Osteoblast (primary cell): Measurements from ENCODE around the gene TRIO. TPM values are rescaled to one million over a fixed set of nuclear protein-coding genes. Genes with fewer than 3 reads are reported as not detected.
A peak's percentile ranks its signal among the peaks of the same experiment; 100 is the strongest.

Experiments used
- DNase-seq: peaks from one replicate; pipeline ENCODE4 v3.0.0; 2011; ENCODE audit warnings: low spot score, mixed read lengths; ENCODE audit not compliant: insufficient read length; ENCODE audit errors: missing footprints
- H2AFZ ChIP-seq: 2 replicates; pipeline ENCODE4 v1.6.0; 2011; ENCODE audit warnings: mild to moderate bottlenecking, low read length
- H3K27ac ChIP-seq: 2 replicates; pipeline ENCODE4 v1.5.1; 2011; ENCODE audit warnings: mild to moderate bottlenecking, low read depth, low read length, moderate library complexity
- H3K27me3 ChIP-seq: 2 replicates; pipeline ENCODE4 v1.6.0; 2012; ENCODE audit warnings: mild to moderate bottlenecking, control low read depth, inconsistent platforms, low read length, moderate library complexity; ENCODE audit not compliant: insufficient read depth
- H3K36me3 ChIP-seq: 2 replicates; pipeline ENCODE4 v1.5.1; 2011; ENCODE audit warnings: mild to moderate bottlenecking, low read length, control low read depth, moderate library complexity; ENCODE audit not compliant: insufficient read depth
- H3K4me1 ChIP-seq: 2 replicates; pipeline ENCODE4 v1.5.1; 2011; ENCODE audit warnings: mild to moderate bottlenecking, low read length, control low read depth, moderate library complexity; ENCODE audit not compliant: insufficient read depth
- H3K4me2 ChIP-seq: 2 replicates; pipeline ENCODE4 v1.6.0; 2011; ENCODE audit warnings: mild to moderate bottlenecking, low read length; ENCODE audit not compliant: insufficient read depth
- H3K4me3 ChIP-seq: fragments of 200-600 bp; sonication (generic); 3 replicates; pipeline ENCODE4 v1.5.1; 2012; ENCODE audit warnings: mild to moderate bottlenecking, low read length, inconsistent platforms; ENCODE audit not compliant: insufficient read depth
- H3K79me2 ChIP-seq: 2 replicates; pipeline ENCODE4 v1.6.0; 2012; ENCODE audit warnings: mild to moderate bottlenecking, low read length, control low read depth, inconsistent platforms; ENCODE audit not compliant: insufficient read depth
- H3K9me3 ChIP-seq: 2 replicates; pipeline ENCODE4 v1.5.1; 2011; ENCODE audit warnings: low read depth, low read length, control low read depth
- H4K20me1 ChIP-seq: 2 replicates; pipeline ENCODE4 v1.6.0; 2012; ENCODE audit warnings: mild to moderate bottlenecking, low read length, control low read depth; ENCODE audit not compliant: insufficient read depth
- total RNA-seq: library from RNA; depleted of rRNA; stranded (reverse); fragments of >200 nt; gene quantifications from 2 replicates; pipeline ENCODE4 v1.2.3, GENCODE V29; 2012
- TF ChIP-seq, protein P1 (sequence below): IDR thresholded peaks from 2 replicates; pipeline ENCODE4 v1.5.1; 2011; ENCODE audit warnings: mild to moderate bottlenecking, low read depth, low read length, moderate library complexity; ENCODE audit errors: extremely low read depth

Gene TRIO
- total RNA-seq, 1 donor, result 274 TPM

DNA sequence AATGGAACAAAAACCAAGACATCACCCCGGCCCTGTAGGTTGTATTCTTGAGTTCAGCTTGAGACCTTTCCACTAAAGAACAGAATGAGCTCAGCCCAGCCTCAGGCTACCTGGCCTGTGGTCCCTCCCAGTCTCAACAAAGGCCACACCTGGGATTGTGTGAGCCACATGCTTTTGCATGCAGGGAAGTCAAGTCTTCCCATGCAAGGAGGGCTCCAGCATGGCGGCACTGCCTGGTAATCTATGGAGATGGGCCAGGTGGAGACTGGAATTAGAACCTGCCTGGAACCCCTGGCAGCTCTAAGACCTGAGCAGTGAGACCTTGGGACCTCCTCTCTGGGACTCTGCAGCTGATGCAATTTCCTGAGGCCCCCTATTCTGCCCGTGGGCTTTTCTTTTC, 389.0 kb downstream of the TRIO start:
- no peak overlapping the region for H3K27ac ChIP-seq
- DNase-seq, result no peak
- no peaks in the 10 kb centered on the region for H3K79me2 ChIP-seq
- no peak overlapping the region for H2AFZ ChIP-seq
- no peak overlapping the region for H3K4me3 ChIP-seq
- TF ChIP-seq, protein P1, sequence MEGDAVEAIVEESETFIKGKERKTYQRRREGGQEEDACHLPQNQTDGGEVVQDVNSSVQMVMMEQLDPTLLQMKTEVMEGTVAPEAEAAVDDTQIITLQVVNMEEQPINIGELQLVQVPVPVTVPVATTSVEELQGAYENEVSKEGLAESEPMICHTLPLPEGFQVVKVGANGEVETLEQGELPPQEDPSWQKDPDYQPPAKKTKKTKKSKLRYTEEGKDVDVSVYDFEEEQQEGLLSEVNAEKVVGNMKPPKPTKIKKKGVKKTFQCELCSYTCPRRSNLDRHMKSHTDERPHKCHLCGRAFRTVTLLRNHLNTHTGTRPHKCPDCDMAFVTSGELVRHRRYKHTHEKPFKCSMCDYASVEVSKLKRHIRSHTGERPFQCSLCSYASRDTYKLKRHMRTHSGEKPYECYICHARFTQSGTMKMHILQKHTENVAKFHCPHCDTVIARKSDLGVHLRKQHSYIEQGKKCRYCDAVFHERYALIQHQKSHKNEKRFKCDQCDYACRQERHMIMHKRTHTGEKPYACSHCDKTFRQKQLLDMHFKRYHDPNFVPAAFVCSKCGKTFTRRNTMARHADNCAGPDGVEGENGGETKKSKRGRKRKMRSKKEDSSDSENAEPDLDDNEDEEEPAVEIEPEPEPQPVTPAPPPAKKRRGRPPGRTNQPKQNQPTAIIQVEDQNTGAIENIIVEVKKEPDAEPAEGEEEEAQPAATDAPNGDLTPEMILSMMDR, result no peak
- no peaks in the 10 kb centered on the region for H3K4me1 ChIP-seq
- H3K27me3 ChIP-seq, result peaks cover 8% of the 10 kb centered on the region
- no peaks in the 10 kb centered on the region for H3K9me3 ChIP-seq
- H3K36me3 ChIP-seq, result no peaks in the 10 kb centered on the region
- no peak overlapping the region for H3K4me2 ChIP-seq
- no peaks in the 10 kb centered on the region for H4K20me1 ChIP-seq

DNA sequence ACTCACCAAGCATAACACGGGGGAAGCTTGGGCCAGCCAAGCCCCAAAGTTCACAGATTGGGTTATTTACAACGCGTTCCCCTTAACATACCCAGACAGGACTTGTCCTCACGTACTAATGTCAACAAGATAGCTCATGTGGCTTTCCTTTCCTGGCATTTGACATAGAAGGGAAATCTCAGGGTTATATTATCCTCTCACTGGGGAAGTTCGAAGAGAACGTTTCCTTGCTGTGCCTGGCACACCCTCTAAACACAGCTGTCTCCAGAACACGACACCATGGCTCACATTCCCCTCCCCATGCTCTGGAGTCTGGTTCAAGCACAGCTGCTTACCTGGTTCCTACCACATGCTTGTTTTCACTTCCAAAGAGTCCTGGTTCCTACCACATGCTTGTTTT, 391.6 kb downstream of the TRIO start:
- peak overlapping the region; percentile 50 for H3K4me2 ChIP-seq
- H4K20me1 ChIP-seq, result no peaks in the 10 kb centered on the region
- no peak for DNase-seq
- peaks cover 8% of the 10 kb centered on the region for H3K27me3 ChIP-seq
- TF ChIP-seq, protein P1, result no peak
- H3K4me3 ChIP-seq, result no peak overlapping the region
- H3K9me3 ChIP-seq, result no peaks in the 10 kb centered on the region
- H3K4me1 ChIP-seq, result no peaks in the 10 kb centered on the region
- H3K79me2 ChIP-seq, result no peaks in the 10 kb centered on the region
- H3K27ac ChIP-seq, result no peak overlapping the region
- H2AFZ ChIP-seq, result no peak overlapping the region
- H3K36me3 ChIP-seq, result no peaks in the 10 kb centered on the region

DNA sequence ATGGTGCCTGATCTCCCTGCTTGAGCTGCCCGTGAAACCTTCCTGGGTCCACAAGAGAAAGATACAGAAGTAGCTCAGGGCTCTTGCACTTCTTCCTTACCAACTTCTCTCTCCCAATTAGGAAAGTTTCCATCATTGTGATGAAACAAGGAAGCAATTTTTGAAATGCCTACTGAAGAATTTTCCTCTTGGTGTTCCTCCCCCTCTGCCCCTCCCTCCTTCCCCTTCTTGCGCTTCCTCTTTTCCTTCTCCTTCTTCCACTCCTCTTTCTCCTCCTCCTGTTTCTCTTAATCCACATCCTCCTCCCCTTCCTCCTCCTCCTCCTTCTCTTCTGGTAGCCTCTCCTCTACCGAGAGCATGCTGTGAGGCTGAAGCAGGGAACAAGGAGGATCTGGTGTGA, 402.2 kb downstream of the TRIO start:
- Histone ChIP-seq H3K4me1 (no peaks in the 10 kb centered on the region), H3K4me3 (no peak overlapping the region), H3K4me2 (no peak overlapping the region), H3K27ac (no peak overlapping the region), H2AFZ (no peak overlapping the region), H3K79me2 (no peaks in the 10 kb centered on the region), H3K36me3 (no peaks in the 10 kb centered on the region), H3K27me3 (peaks cover 16% of the 10 kb centered on the region), H3K9me3 (no peaks in the 10 kb centered on the region), H4K20me1 (no peaks in the 10 kb centered on the region)
- TF ChIP-seq, protein P1, result no peak
- no peak for DNase-seq

DNA sequence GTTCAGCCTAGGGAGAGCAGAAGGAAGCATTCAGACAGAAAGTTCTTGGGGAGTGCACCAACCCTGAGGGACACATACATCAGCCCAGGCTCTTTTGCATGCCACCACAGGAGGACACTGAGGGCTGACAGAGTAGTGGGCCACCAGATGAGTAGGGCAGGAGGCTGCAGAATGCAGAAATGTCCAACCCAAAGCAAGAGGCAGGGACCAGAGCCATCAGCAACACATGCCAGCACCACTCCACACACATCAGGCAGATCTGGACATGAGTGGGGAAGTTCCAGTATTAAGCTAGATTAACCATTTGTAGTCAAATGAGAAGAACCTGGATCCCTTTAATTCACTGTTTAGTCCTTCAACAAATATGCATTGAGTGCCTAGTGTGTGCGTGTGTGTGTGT, 402.7 kb downstream of the TRIO start:
- Histone ChIP-seq H3K9me3 (no peaks in the 10 kb centered on the region), H3K4me1 (no peaks in the 10 kb centered on the region), H3K4me2 (no peak overlapping the region), H3K27ac (no peak overlapping the region), H3K27me3 (peaks cover 19% of the 10 kb centered on the region), H2AFZ (no peak overlapping the region), H3K36me3 (no peaks in the 10 kb centered on the region), H3K79me2 (no peaks in the 10 kb centered on the region), H3K4me3 (no peak overlapping the region), H4K20me1 (no peaks in the 10 kb centered on the region)
- TF ChIP-seq, protein P1, result no peak
- DNase-seq, result no peak
